ENCODE measurements around the gene CFAP47. TPM values are rescaled to one million over a fixed set of nuclear protein-coding genes. Genes with fewer than 3 reads are reported as not detected.
"Not testable (repeated sequence)": the region's sequence is repeated elsewhere in the genome, so short reads cannot be mapped to it uniquely, and the experiment has no call there.

The CFAP47 gene
- total RNA-seq, 2 experiments from 2014 or later: not detected

- Mint-ChIP-seq H3K4me3 (no peak overlapping the region), H3K4me1 (no peaks in the 10 kb centered on the region), H3K27ac (no peak overlapping the region), H3K36me3 (no peaks in the 10 kb centered on the region), H3K27me3 (no peaks in the 10 kb centered on the region), H3K9me3 (ENCODE audit: low read depth) (peaks cover 2% of the 10 kb centered on the region)
- ATAC-seq (no peak), DNase-seq (no peak)
- CTCF ChIA-PET: no interaction called here
Observed at GRCh38 chrX:36116222-36116621, 196.7 kb downstream of the CFAP47 start.

GRCh38 chrX:36159254-36159653, 239.7 kb downstream of the CFAP47 start:
- H3K4me1 Mint-ChIP-seq: no peaks in the 10 kb centered on the region
- H3K27ac Mint-ChIP-seq: no peak overlapping the region
- DNase-seq (no peak), ATAC-seq (no peak)
- CTCF ChIA-PET: no interaction called here
- H3K36me3 Mint-ChIP-seq: no peaks in the 10 kb centered on the region
- peaks cover 3% of the 10 kb centered on the region for H3K9me3 Mint-ChIP-seq (ENCODE audit: low read depth)
- no peaks in the 10 kb centered on the region for H3K27me3 Mint-ChIP-seq
- no peak overlapping the region for H3K4me3 Mint-ChIP-seq

GRCh38 chrX:36160081-36160480, 240.5 kb downstream of the CFAP47 start:
- H3K27ac Mint-ChIP-seq: no peak overlapping the region
- ATAC-seq: no peak
- no peaks in the 10 kb centered on the region for H3K27me3 Mint-ChIP-seq
- DNase-seq: no peak
- H3K36me3 Mint-ChIP-seq: no peaks in the 10 kb centered on the region
- H3K4me3 Mint-ChIP-seq: no peak overlapping the region
- CTCF ChIA-PET: no interaction called here
- H3K4me1 Mint-ChIP-seq: no peaks in the 10 kb centered on the region
- H3K9me3 Mint-ChIP-seq (ENCODE audit: low read depth): peaks cover 3% of the 10 kb centered on the region

- DNase-seq (no peak), ATAC-seq (no peak)
- H3K9me3 Mint-ChIP-seq (ENCODE audit: low read depth): no peaks in the 10 kb centered on the region
Observed at GRCh38 chrX:36198575-36198974, 279.0 kb downstream of the CFAP47 start.

GRCh38 chrX:36199928-36200327, 280.4 kb downstream of the CFAP47 start:
- Mint-ChIP-seq H3K9me3 (ENCODE audit: low read depth) (no peaks in the 10 kb centered on the region), H3K4me1 (no peaks in the 10 kb centered on the region), H3K4me3 (no peak overlapping the region), H3K36me3 (no peaks in the 10 kb centered on the region), H3K27ac (no peak overlapping the region), H3K27me3 (no peaks in the 10 kb centered on the region)
- ATAC-seq (no peak), DNase-seq (no peak)
- CTCF ChIA-PET: no interaction called here

More at GRCh38 chrX:36198575-36198974, 279.0 kb downstream of the CFAP47 start:
- no peaks in the 10 kb centered on the region for H3K27me3 Mint-ChIP-seq
- H3K4me3 Mint-ChIP-seq: no peak overlapping the region
- CTCF ChIA-PET: no interaction called here
- no peaks in the 10 kb centered on the region for H3K36me3 Mint-ChIP-seq
- no peaks in the 10 kb centered on the region for H3K4me1 Mint-ChIP-seq
- H3K27ac Mint-ChIP-seq: no peak overlapping the region

GRCh38 chrX:36214924-36215323, 295.4 kb downstream of the CFAP47 start:
- Mint-ChIP-seq H3K4me3 (no peak overlapping the region), H3K9me3 (ENCODE audit: low read depth) (no peaks in the 10 kb centered on the region), H3K27ac (no peak overlapping the region), H3K36me3 (no peaks in the 10 kb centered on the region), H3K4me1 (no peaks in the 10 kb centered on the region), H3K27me3 (no peaks in the 10 kb centered on the region)
- CTCF ChIA-PET: no interaction called here
- ATAC-seq: no peak
- DNase-seq: no peak

- Mint-ChIP-seq H3K27ac (no peak overlapping the region), H3K9me3 (ENCODE audit: low read depth) (no peaks in the 10 kb centered on the region), H3K4me1 (no peaks in the 10 kb centered on the region), H3K27me3 (no peaks in the 10 kb centered on the region), H3K36me3 (no peaks in the 10 kb centered on the region), H3K4me3 (no peak overlapping the region)
- DNase-seq: no peak
- CTCF ChIA-PET: no interaction called here
- no peak for ATAC-seq
Observed at GRCh38 chrX:36218801-36219200, 299.3 kb downstream of the CFAP47 start.

- H3K4me1 Mint-ChIP-seq; H3K27me3 Mint-ChIP-seq; H3K27ac Mint-ChIP-seq; ATAC-seq; CTCF ChIA-PET; H3K4me3 Mint-ChIP-seq; DNase-seq; H3K36me3 Mint-ChIP-seq; H3K9me3 Mint-ChIP-seq (ENCODE audit: low read depth): not testable (repeated sequence)
Observed at GRCh38 chrX:36234840-36235528, 315.4 kb downstream of the CFAP47 start.

- peaks cover 2% of the 10 kb centered on the region for H3K9me3 Mint-ChIP-seq (ENCODE audit: low read depth)
- DNase-seq (no peak), ATAC-seq (no peak)
- CTCF ChIA-PET: no interaction called here
- H3K27ac Mint-ChIP-seq: no peak overlapping the region
- no peaks in the 10 kb centered on the region for H3K36me3 Mint-ChIP-seq
- H3K4me3 Mint-ChIP-seq: no peak overlapping the region
- no peaks in the 10 kb centered on the region for H3K27me3 Mint-ChIP-seq
- no peaks in the 10 kb centered on the region for H3K4me1 Mint-ChIP-seq
Observed at GRCh38 chrX:36241397-36241796, 321.9 kb downstream of the CFAP47 start.

GRCh38 chrX:36266155-36266554, 346.6 kb downstream of the CFAP47 start:
- H3K36me3 Mint-ChIP-seq: no peaks in the 10 kb centered on the region
- no peak overlapping the region for H3K4me3 Mint-ChIP-seq
- H3K4me1 Mint-ChIP-seq: no peaks in the 10 kb centered on the region
- CTCF ChIA-PET: no interaction called here
- H3K9me3 Mint-ChIP-seq (ENCODE audit: low read depth): no peaks in the 10 kb centered on the region
- ATAC-seq: no peak
- DNase-seq: no peak
- no peak overlapping the region for H3K27ac Mint-ChIP-seq
- no peaks in the 10 kb centered on the region for H3K27me3 Mint-ChIP-seq

GRCh38 chrX:36310136-36310535, 390.6 kb downstream of the CFAP47 start:
- ATAC-seq (no peak), DNase-seq (no peak)
- Mint-ChIP-seq H3K36me3 (no peaks in the 10 kb centered on the region), H3K27me3 (no peaks in the 10 kb centered on the region), H3K9me3 (ENCODE audit: low read depth) (no peaks in the 10 kb centered on the region), H3K4me3 (no peak overlapping the region), H3K4me1 (no peaks in the 10 kb centered on the region), H3K27ac (no peak overlapping the region)
- CTCF ChIA-PET: no interaction called here

GRCh38 chrX:36314303-36314702, 394.8 kb downstream of the CFAP47 start:
- H3K27ac Mint-ChIP-seq: no peak overlapping the region
- no peaks in the 10 kb centered on the region for H3K9me3 Mint-ChIP-seq (ENCODE audit: low read depth)
- no peaks in the 10 kb centered on the region for H3K27me3 Mint-ChIP-seq
- no peaks in the 10 kb centered on the region for H3K4me1 Mint-ChIP-seq
- H3K36me3 Mint-ChIP-seq: no peaks in the 10 kb centered on the region
- ATAC-seq: no peak
- CTCF ChIA-PET: no interaction called here
- no peak overlapping the region for H3K4me3 Mint-ChIP-seq
- no peak for DNase-seq

- Mint-ChIP-seq H3K27me3 (no peaks in the 10 kb centered on the region), H3K4me3 (no peak overlapping the region), H3K4me1 (no peaks in the 10 kb centered on the region), H3K36me3 (no peaks in the 10 kb centered on the region), H3K9me3 (ENCODE audit: low read depth) (no peaks in the 10 kb centered on the region), H3K27ac (no peak overlapping the region)
- DNase-seq (no peak), ATAC-seq (no peak)
- CTCF ChIA-PET: no interaction called here
Observed at GRCh38 chrX:36334572-36334971, 415.0 kb downstream of the CFAP47 start.

GRCh38 chrX:36336751-36337150, 417.2 kb downstream of the CFAP47 start:
- ATAC-seq: no peak
- no peak for DNase-seq
- H3K27ac Mint-ChIP-seq: no peak overlapping the region
- no peaks in the 10 kb centered on the region for H3K4me1 Mint-ChIP-seq
- no peaks in the 10 kb centered on the region for H3K27me3 Mint-ChIP-seq
- H3K4me3 Mint-ChIP-seq: no peak overlapping the region
- CTCF ChIA-PET: no interaction called here
- H3K9me3 Mint-ChIP-seq (ENCODE audit: low read depth): no peaks in the 10 kb centered on the region
- H3K36me3 Mint-ChIP-seq: no peaks in the 10 kb centered on the region

- H3K4me3 Mint-ChIP-seq: no peak overlapping the region
- no peaks in the 10 kb centered on the region for H3K4me1 Mint-ChIP-seq
- ATAC-seq (no peak), DNase-seq (no peak)
- H3K27ac Mint-ChIP-seq: no peak overlapping the region
- H3K27me3 Mint-ChIP-seq: no peaks in the 10 kb centered on the region
- no peaks in the 10 kb centered on the region for H3K9me3 Mint-ChIP-seq (ENCODE audit: low read depth)
- no peaks in the 10 kb centered on the region for H3K36me3 Mint-ChIP-seq
- CTCF ChIA-PET: no interaction called here
Observed at GRCh38 chrX:36344301-36344700, 424.8 kb downstream of the CFAP47 start.

Measured in activated CD8-positive, alpha-beta memory T cell treated with anti-CD3 and anti-CD28 coated beads, Interleukin-2, amount 10 ng/mL, durations not matched to agents 7 days and 5 days (primary cell).